Stomach (tissue), 9 donors: ENCODE data around the gene CAV1. TPM values are rescaled to one million over a fixed set of nuclear protein-coding genes. Genes with fewer than 3 reads are reported as not detected.

Source experiments
- DNase-seq, 2 donors: peaks; one replicate each; pipeline versions ENCODE4 v3.0.0 to v3.0.0-alpha.2; 2013 to 2019
- H3K27ac ChIP-seq, 5 donors: fragments of 200-600 bp in 4 of 5; sonication (generic) in 4 of 5; one replicate each; pipeline ENCODE4 v1.5.1; 2013 to 2019; ENCODE audit warnings: mild to moderate bottlenecking in 1 of 5, moderate library complexity in 1 of 5
- H3K27me3 ChIP-seq, 3 donors: fragments of 200-600 bp; sonication (generic); one replicate each; pipeline ENCODE4 v1.5.1; 2017 to 2019; ENCODE audit warnings: mixed run types in 1 of 3
- H3K36me3 ChIP-seq, 4 donors: fragments of 200-600 bp; sonication (generic); 1 replicate in 3 of 4; 2 replicates in 1 of 4; pipeline ENCODE4 v1.5.1; 2016 to 2019
- H3K4me1 ChIP-seq, 4 donors: fragments of 200-600 bp; sonication (generic); one replicate each; pipeline ENCODE4 v1.5.1; 2016 to 2019
- H3K4me3 ChIP-seq, 4 donors: fragments of 200-600 bp; sonication (generic) in 3 of 4; one replicate each; pipeline ENCODE4 v1.5.1; 2016 to 2019; ENCODE audit warnings: mild to moderate bottlenecking in 1 of 4
- H3K9me3 ChIP-seq, 4 donors: fragments of 200-600 bp; sonication (generic); one replicate each; pipeline ENCODE4 v1.5.1; 2016 to 2019
- EP300 ChIP-seq: sonication (generic); formaldehyde crosslinking; IDR thresholded peaks from one replicate; pipeline ENCODE4 v1.6.1; 2017; ENCODE audit warnings: antibody characterized with exemption
- POLR2A ChIP-seq, 4 donors: fragments of 450-650 bp; IDR thresholded peaks; one replicate each; pipeline ENCODE4 v1.6.1; 2016; ENCODE audit warnings: antibody characterized with exemption in 4 of 4, control low read depth in 2 of 4, mild to moderate bottlenecking in 1 of 4, moderate library complexity in 1 of 4
- POLR2AphosphoS5 ChIP-seq, 3 donors: sonication (generic); formaldehyde crosslinking; IDR thresholded peaks; one replicate each; pipeline ENCODE4 v1.6.1; 2016; ENCODE audit warnings: antibody characterized with exemption in 3 of 3
- WGBS, 5 donors: extraction: QIAGEN DNeasy Blood & Tissue Kit in 3 of 5; methylation state at CpG; one replicate each; pipeline versions ENCODE4 v1.1.5 to v1.1.7; 2013 to 2018; 5-methylcytosine and 5-hydroxymethylcytosine counted together
- intact Hi-C: fragments of 100-400 bp; cut with DNase I; formaldehyde crosslinking; loops from one replicate; pipeline ENCODE4 v1.15.1; 2023; ENCODE audit warnings: low total_unique reads
- polyA plus RNA-seq, 3 donors: library from polyadenylated mRNA; stranded (reverse); fragments of 200-250 nt; gene quantifications; one replicate each; pipeline ENCODE4 v1.2.3, GENCODE V29; 2013
- total RNA-seq, 5 donors: library from RNA; depleted of rRNA; stranded (reverse); fragments of >200 nt; gene quantifications; one replicate each; pipeline versions ENCODE4 v1.1.0 to v1.2.3, GENCODE V29; 2014 to 2016
- TF ChIP-seq, protein P1 (sequence below), 7 experiments: fragments of 450-650 bp in 4 of 7; fragments of 200-600 bp in 3 of 7; sonication (generic) in 3 of 7; IDR thresholded peaks; one replicate each; pipeline ENCODE4 v1.5.1; 2016 to 2019; ENCODE audit warnings: antibody characterized with exemption in 7 of 7, control low read depth in 2 of 7, mild to moderate bottlenecking in 1 of 7
- donor health status: healthy with polysubstance abuse.
- donor health status: Bipolar disorder and iron deficiency.
- donor health status: healthy.

CAV1 gene
- total and polyA plus RNA-seq, 8 donors, result 18.5 to 719 (median 86.7) TPM

DNA sequence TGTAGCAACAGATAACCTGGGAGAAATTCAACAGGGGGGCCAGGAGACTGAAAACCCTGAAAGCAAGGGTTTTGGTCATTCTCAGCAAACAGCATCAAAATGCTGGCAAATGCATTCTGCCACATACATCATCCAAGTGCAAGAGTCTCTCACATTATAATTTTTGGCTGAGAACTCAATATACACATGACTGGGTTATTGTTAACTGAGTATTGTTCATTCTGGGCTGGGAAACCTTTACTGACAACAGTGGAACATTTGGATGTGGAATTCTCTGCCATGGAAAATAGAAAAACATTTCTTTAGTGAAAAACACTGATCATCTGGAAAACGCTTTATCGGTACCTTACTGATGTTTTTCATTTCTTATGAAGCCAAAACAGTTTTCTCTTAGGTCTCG is 74.0 kb downstream of the CAV1 start:
- Histone ChIP-seq H3K27ac (no peak overlapping the region), H3K27me3 (no peaks in the 10 kb centered on the region), H3K4me3 (no peak overlapping the region), H3K36me3 (no peaks in the 10 kb centered on the region), H3K9me3 (no peaks in the 10 kb centered on the region), H3K4me1 (peaks cover 0 to 5% (median 0%) of the 10 kb centered on the region in 4 donors)
- TF ChIP-seq, protein P1, sequence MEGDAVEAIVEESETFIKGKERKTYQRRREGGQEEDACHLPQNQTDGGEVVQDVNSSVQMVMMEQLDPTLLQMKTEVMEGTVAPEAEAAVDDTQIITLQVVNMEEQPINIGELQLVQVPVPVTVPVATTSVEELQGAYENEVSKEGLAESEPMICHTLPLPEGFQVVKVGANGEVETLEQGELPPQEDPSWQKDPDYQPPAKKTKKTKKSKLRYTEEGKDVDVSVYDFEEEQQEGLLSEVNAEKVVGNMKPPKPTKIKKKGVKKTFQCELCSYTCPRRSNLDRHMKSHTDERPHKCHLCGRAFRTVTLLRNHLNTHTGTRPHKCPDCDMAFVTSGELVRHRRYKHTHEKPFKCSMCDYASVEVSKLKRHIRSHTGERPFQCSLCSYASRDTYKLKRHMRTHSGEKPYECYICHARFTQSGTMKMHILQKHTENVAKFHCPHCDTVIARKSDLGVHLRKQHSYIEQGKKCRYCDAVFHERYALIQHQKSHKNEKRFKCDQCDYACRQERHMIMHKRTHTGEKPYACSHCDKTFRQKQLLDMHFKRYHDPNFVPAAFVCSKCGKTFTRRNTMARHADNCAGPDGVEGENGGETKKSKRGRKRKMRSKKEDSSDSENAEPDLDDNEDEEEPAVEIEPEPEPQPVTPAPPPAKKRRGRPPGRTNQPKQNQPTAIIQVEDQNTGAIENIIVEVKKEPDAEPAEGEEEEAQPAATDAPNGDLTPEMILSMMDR (IDR thresholded peaks at IDR 0.05), result no peak
- TF ChIP-seq EP300 (no peak), POLR2A (IDR thresholded peaks at IDR 0.05) (no peak), POLR2AphosphoS5 (IDR thresholded peaks at IDR 0.05) (no peak)
- intact Hi-C loops, result loop anchor here (10.0 kb wide), 1 partner anchor 216 kb away; no protein-coding TSS in a partner anchor
- 85 to 93% (median 90%) methylated on average over 3 of the region's 3 CpGs for WGBS, 5 donors
- no peak for DNase-seq

DNA sequence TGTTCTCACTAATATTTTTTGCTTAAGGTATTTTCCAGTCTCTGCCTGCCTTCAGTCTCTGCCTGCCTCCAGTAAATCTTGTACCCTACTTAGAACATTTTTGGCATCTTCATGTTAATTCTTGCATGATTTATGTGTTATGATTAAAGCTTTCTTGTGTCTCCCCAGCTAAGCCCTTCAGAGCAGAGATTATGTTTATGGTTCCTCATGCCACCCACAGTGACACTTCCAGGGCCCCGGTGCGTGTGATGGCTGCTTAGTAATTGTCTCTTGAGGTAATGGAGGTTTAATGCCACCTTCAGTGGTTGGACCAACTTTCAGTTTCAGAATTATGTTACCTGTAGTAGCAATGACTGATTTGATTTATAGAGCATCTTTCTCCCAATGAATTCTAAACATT is 76.6 kb downstream of the CAV1 start:
- TF ChIP-seq POLR2A (IDR thresholded peaks at IDR 0.05) (no peak), EP300 (no peak)
- H3K9me3 ChIP-seq, result no peaks in the 10 kb centered on the region
- H3K36me3 ChIP-seq, result no peaks in the 10 kb centered on the region
- 49 to 78% (median 62%) methylated on average over 2 of the region's 2 CpGs for WGBS, 5 donors
- no peak for DNase-seq
- intact Hi-C loops, result no loop called here
- H3K27me3 ChIP-seq, result no peaks in the 10 kb centered on the region
- peaks cover 0 to 5% (median 0%) of the 10 kb centered on the region in 4 donors for H3K4me1 ChIP-seq
- no peak overlapping the region for H3K27ac ChIP-seq
- no peak overlapping the region for H3K4me3 ChIP-seq

DNA sequence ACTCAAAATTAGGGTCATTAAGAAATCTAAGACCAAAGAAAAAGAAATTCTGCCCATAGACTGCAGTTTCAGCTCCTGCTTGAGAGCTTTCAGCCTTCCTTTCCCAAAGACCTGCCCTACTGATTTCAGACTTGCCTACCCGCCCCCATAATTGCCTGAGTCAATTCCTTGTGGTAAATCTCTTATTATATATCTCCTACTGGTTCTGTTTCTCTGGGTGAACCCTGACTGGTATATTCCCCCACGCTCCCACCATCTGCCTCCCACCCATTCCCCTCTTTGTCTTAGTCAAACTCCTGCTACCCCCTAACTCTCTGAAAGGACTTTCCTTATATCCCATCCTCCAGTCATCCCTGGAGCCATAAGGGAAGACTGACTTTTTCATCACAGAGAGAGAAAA is 82.5 kb downstream of the CAV1 start:
- Histone ChIP-seq H3K9me3 (no peaks in the 10 kb centered on the region), H3K27ac (no peak overlapping the region), H3K36me3 (no peaks in the 10 kb centered on the region), H3K27me3 (no peaks in the 10 kb centered on the region), H3K4me3 (no peak overlapping the region), H3K4me1 (no peaks in the 10 kb centered on the region)
- no peak for TF ChIP-seq POLR2A (IDR thresholded peaks at IDR 0.05)
- TF ChIP-seq, protein P1 (IDR thresholded peaks at IDR 0.05), result no peak
- no peak for TF ChIP-seq EP300
- no peak for TF ChIP-seq POLR2AphosphoS5 (IDR thresholded peaks at IDR 0.05)
- DNase-seq, result no peak
- WGBS, 5 donors, result 84 to 97% (median 89%) methylated on average over 2 of the region's 2 CpGs
- intact Hi-C loops, result no loop called here

DNA sequence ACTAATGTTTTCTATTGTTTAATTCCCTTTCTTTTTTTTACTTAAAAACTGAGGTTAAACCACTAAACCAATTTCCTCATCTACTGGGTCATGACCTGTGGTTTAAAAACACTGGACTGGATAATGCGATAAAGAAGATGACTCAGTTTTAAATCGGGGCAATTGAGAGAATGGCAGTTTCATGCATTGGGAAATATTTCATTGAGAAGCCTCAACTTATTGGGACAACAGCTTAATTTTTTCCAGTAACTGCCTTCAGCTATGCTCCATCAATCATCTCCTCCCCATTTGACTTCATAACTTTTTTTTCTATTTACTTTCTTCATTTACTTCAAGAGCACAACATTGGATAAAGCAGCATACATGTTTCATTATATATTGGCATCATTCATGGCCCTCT is 85.4 kb downstream of the CAV1 start:
- Histone ChIP-seq H3K4me1 (peaks cover 0 to 15% (median 10%) of the 10 kb centered on the region in 4 donors), H3K36me3 (no peaks in the 10 kb centered on the region), H3K4me3 (no peak overlapping the region), H3K27me3 (no peaks in the 10 kb centered on the region), H3K27ac (no peak overlapping the region), H3K9me3 (no peaks in the 10 kb centered on the region)
- DNase-seq, result no peak
- intact Hi-C loops, result no loop called here
- TF ChIP-seq POLR2A (IDR thresholded peaks at IDR 0.05) (no peak), EP300 (no peak), POLR2AphosphoS5 (IDR thresholded peaks at IDR 0.05) (no peak)
- TF ChIP-seq, protein P1 (IDR thresholded peaks at IDR 0.05), result no peak
- 65 to 82% (median 72%) methylated on average over 2 of the region's 2 CpGs for WGBS, 5 donors

DNA sequence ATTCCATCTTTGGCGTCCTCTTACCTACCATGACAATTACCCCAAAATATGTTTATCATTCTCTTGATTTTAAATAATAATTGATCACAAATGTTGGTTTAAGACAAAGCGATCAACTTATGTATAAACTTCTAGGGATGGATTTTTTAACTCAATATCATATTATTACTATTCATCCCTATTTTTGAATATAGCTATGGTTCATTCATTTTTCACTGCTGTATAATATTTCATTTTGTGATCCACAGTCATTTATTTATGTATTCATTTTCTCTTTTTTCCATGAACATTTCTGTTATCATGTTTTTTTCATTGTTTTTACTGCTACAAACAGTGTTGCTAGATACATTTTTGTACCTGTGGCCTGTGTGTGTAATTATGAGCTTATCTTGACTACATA is 85.9 kb downstream of the CAV1 start:
- H3K9me3 ChIP-seq, result no peaks in the 10 kb centered on the region
- H3K4me1 ChIP-seq, result peaks cover 0 to 19% (median 10%) of the 10 kb centered on the region in 4 donors
- 87 to 96% (median 94%) methylated on average over 2 of the region's 2 CpGs for WGBS, 5 donors
- H3K27ac ChIP-seq, result no peak overlapping the region
- intact Hi-C loops, result no loop called here
- H3K4me3 ChIP-seq, result no peak overlapping the region
- no peak for TF ChIP-seq EP300
- no peak for TF ChIP-seq POLR2A (IDR thresholded peaks at IDR 0.05)
- TF ChIP-seq POLR2AphosphoS5 (IDR thresholded peaks at IDR 0.05), result no peak
- TF ChIP-seq, protein P1 (IDR thresholded peaks at IDR 0.05), result no peak
- no peaks in the 10 kb centered on the region for H3K27me3 ChIP-seq
- DNase-seq, result no peak
- no peaks in the 10 kb centered on the region for H3K36me3 ChIP-seq
